ENCODE data around the gene CFAP52.

DNA sequence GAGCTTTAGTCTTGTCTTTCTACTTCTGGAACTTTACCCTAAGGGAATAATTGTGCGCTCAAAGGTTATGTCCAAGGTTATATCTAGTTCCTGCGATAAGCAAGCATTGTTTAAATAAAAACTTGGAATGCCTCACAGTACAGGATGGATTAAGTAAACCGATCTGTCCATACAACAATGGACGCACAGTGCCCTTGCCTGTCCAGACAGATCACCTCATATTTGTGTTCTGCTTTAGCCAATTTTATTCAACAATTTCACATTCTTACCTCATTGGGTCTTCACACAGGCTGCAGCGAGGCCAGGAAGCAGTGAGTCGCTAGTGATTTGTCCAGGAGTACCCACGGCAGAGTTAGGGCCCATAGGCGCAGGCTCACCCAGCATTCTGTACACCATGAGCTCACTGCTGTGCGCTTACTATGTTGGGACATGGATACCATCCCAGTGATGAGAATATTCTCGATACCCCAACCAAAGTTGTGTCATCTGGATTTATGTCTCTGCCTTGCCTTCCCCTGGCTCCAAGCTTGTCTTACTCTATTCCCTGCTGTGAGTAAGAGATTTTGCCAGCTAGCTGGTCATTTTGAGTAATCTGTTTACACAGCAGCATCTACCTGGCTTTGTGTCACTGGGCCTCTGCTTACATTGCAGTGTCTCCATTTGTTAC lies 108.6 kb downstream of the CFAP52 start:
- TF ChIP-seq, protein P1, sequence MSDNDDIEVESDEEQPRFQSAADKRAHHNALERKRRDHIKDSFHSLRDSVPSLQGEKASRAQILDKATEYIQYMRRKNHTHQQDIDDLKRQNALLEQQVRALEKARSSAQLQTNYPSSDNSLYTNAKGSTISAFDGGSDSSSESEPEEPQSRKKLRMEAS (IDR thresholded peaks at IDR 0.05), result no peak
- TF ChIP-seq, protein P2, sequence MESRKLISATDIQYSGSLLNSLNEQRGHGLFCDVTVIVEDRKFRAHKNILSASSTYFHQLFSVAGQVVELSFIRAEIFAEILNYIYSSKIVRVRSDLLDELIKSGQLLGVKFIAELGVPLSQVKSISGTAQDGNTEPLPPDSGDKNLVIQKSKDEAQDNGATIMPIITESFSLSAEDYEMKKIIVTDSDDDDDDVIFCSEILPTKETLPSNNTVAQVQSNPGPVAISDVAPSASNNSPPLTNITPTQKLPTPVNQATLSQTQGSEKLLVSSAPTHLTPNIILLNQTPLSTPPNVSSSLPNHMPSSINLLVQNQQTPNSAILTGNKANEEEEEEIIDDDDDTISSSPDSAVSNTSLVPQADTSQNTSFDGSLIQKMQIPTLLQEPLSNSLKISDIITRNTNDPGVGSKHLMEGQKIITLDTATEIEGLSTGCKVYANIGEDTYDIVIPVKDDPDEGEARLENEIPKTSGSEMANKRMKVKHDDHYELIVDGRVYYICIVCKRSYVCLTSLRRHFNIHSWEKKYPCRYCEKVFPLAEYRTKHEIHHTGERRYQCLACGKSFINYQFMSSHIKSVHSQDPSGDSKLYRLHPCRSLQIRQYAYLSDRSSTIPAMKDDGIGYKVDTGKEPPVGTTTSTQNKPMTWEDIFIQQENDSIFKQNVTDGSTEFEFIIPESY (IDR thresholded peaks at IDR 0.05; ENCODE audit: extremely low read depth, insufficient replicate concordance, low read length), result no peak
- TF ChIP-seq YY1 (IDR thresholded peaks at IDR 0.05; ENCODE audit: extremely low read depth, insufficient replicate concordance, low read depth, low read length) (no peak), EZH2phosphoT487 (IDR thresholded peaks at IDR 0.05; ENCODE audit: borderline replicate concordance) (no peak), EZH2 (IDR thresholded peaks at IDR 0.05) (no peak), POLR2A (IDR thresholded peaks at IDR 0.05; ENCODE audit: borderline replicate concordance, extremely low read depth, insufficient read depth, insufficient read length) (no peak), SP1 (IDR thresholded peaks at IDR 0.05; ENCODE audit: low read depth) (no peak), CEBPB (IDR thresholded peaks at IDR 0.05; ENCODE audit: low read depth) (no peak), POLR2AphosphoS5 (IDR thresholded peaks at IDR 0.05; ENCODE audit: low read depth, low read length) (no peak)
- TF ChIP-seq, protein P3, sequence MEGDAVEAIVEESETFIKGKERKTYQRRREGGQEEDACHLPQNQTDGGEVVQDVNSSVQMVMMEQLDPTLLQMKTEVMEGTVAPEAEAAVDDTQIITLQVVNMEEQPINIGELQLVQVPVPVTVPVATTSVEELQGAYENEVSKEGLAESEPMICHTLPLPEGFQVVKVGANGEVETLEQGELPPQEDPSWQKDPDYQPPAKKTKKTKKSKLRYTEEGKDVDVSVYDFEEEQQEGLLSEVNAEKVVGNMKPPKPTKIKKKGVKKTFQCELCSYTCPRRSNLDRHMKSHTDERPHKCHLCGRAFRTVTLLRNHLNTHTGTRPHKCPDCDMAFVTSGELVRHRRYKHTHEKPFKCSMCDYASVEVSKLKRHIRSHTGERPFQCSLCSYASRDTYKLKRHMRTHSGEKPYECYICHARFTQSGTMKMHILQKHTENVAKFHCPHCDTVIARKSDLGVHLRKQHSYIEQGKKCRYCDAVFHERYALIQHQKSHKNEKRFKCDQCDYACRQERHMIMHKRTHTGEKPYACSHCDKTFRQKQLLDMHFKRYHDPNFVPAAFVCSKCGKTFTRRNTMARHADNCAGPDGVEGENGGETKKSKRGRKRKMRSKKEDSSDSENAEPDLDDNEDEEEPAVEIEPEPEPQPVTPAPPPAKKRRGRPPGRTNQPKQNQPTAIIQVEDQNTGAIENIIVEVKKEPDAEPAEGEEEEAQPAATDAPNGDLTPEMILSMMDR (IDR thresholded peaks at IDR 0.05 in 2 of 3, conservative IDR thresholded peaks at IDR 0.05 in 1 of 3; ENCODE audit: borderline replicate concordance in 1 of 3, insufficient read depth in 1 of 3, low read depth in 2 of 3, low read length in 2 of 3), result no peak
- TF ChIP-seq, protein P4, sequence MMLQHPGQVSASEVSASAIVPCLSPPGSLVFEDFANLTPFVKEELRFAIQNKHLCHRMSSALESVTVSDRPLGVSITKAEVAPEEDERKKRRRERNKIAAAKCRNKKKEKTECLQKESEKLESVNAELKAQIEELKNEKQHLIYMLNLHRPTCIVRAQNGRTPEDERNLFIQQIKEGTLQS (IDR thresholded peaks at IDR 0.05), result no peak
- TF ChIP-seq, protein P5, sequence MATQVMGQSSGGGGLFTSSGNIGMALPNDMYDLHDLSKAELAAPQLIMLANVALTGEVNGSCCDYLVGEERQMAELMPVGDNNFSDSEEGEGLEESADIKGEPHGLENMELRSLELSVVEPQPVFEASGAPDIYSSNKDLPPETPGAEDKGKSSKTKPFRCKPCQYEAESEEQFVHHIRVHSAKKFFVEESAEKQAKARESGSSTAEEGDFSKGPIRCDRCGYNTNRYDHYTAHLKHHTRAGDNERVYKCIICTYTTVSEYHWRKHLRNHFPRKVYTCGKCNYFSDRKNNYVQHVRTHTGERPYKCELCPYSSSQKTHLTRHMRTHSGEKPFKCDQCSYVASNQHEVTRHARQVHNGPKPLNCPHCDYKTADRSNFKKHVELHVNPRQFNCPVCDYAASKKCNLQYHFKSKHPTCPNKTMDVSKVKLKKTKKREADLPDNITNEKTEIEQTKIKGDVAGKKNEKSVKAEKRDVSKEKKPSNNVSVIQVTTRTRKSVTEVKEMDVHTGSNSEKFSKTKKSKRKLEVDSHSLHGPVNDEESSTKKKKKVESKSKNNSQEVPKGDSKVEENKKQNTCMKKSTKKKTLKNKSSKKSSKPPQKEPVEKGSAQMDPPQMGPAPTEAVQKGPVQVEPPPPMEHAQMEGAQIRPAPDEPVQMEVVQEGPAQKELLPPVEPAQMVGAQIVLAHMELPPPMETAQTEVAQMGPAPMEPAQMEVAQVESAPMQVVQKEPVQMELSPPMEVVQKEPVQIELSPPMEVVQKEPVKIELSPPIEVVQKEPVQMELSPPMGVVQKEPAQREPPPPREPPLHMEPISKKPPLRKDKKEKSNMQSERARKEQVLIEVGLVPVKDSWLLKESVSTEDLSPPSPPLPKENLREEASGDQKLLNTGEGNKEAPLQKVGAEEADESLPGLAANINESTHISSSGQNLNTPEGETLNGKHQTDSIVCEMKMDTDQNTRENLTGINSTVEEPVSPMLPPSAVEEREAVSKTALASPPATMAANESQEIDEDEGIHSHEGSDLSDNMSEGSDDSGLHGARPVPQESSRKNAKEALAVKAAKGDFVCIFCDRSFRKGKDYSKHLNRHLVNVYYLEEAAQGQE (IDR thresholded peaks at IDR 0.05; ENCODE audit: low read depth), result no peak
